HG03066 (cell line): Measurements from ENCODE around the gene DSC1.
"Not testable (repeated sequence)": the region's sequence is repeated elsewhere in the genome, so short reads cannot be mapped to it uniquely, and the experiment has no call there.

Experiments
- ATAC-seq: cut with Tn5 transposase; IDR thresholded peaks from one replicate; pipeline ENCODE4 v1.9.1; 2021; ENCODE audit warnings: low read depth; ENCODE audit not compliant: unreplicated experiment

Gene DSC1

DNA sequence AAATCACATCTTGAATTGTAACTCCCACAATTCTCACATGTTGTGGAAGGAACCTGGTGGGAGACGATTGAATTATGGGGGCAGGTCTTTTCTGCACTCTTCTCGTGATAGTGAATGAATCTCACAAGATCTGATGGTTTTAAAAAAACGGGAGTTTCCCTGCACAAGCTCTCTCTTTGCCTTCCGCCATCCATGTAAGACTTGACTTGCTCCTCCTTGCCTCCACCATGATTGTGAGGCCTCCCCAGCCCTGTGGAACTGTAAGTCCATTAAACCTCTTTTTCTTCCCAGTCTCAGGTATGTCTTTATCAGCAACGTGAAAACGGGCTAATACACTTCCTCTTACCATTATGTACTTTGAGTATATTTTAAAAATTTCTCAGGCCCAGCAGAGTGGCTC, 14.7 kb upstream of the DSC1 start:
- not testable (repeated sequence) for ATAC-seq

GRCh38 chr18:31176531-31176930, 13.9 kb upstream of the DSC1 start:
- no peak for ATAC-seq

DNA sequence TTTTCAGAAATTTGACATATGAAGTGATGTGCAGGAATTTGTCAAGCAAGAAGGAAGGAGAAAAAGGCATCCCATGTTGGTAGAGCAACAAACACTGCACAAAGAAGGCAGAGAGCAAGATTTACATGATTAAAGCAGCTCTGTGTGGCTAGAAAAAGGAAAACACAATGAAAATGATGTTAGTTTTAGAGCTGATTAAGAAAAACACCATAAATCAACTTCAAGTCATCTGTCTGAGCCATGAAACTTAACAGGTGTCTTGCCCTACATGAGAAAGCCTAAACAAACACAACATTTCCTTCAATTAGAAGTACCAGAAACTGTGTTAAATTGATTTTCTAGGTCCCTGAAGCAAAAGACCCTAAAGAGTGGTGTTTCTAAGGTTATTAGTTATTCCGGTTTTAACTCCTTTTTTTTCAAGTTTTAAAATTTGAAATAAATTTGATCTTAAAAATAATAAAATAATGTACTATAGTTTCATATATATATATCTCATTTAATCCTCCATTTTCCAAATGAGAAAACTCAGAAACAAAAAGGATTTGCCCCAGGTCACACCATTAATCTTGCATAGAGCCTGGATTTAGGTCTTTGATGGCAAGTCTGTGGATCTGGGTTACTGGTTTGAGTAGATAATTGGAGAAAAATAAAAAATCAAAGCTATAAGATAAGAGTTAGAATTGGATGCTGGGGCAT, 8.6 kb upstream of the DSC1 start:
- no peak for ATAC-seq

DNA sequence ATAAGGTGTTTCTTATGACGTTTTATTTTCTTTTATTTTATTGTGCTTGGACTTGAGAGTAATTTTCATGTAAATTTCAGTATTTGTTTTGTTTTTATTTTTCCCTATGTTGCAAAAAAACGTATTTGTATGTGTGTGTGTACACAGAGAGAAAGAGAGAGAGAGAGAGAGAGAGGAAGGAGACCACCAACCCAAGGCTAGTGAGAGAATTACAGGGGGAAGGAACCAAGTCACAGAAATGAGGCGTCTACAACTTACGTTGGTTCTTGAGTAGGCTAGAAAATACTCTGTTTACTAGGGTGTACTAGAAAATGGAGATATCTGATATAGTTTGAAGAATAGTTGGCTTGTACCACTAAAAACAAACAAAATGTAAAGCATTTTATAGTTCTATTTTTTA, 7.7 kb upstream of the DSC1 start:
- ATAC-seq, result no peak

GRCh38 chr18:31162419-31162793, 250 bp downstream of the DSC1 start:
- no peak for ATAC-seq

DNA sequence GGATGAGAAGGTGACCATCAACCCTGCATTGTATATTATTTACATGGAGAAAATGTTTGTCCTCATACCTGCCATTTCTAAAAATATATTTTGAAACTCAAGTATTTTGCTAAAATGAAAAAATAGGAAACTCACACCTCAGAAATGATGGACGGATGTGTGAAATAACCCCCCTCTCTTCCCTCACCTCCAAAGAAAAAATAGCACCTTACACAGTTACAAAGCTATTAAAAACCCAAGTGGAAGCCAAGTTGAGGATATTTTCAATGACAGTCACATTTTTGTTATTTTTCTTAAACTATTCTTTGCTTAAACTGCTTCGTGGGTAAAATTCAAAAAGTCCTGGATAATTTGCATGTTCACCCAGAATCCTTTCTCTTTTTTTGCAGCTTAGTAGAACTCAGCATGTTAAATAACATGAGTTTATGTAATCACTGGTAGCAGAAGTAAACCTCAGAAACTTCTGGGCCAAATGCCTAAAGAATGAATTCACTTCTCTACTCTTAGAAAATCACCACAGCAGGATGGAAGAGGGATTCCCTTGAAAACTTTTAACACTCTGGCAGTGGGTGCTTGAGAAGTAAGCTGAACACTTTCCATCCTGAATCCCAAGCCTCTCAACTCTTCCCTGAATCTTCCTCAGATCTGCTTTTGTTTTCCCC, 768 bp downstream of the DSC1 start:
- no peak for ATAC-seq

DNA sequence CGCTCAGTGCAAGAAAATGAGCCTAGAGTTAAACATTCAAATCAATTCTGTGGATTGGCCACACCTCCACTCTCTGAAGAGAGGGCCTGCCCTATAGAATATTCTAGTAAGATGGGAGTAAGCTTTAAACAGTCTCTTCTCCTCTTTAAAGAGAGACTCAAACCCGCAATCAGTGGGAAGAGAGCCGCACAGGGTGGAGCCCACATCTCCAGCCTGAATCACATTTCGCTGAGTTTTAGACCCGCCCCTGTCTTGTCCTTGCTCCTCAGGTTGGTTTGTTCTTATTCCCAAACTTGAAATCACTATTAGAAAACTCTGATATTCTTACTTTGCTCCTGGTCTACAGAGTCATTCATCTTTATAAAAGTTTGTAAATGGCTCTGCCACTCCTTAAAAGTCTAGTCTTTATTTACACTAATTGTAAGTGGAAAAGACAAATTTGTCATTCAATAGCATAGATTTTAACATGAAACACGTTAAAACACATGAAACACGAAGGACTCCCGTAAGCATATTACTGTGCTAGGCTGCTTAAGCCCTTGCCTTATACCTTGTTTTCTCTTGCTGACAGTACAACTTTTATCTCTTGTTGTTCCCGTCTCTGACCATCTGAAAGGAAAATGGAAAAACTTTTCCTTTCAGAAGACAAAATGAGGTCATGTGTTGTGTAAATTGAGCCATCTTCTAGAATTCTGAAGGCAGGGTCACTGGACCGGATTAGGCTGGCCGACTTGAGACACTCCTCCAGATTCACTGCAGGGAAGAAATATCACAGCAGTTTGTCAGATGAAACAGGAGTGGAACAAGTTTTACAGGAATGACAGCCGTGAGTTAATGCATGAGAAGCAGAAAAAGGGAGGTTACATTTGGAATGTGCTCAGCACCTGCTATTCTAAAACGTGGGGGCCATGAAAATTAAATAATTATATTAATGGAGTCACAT, 5.6 kb downstream of the DSC1 start:
- no peak for ATAC-seq

DNA sequence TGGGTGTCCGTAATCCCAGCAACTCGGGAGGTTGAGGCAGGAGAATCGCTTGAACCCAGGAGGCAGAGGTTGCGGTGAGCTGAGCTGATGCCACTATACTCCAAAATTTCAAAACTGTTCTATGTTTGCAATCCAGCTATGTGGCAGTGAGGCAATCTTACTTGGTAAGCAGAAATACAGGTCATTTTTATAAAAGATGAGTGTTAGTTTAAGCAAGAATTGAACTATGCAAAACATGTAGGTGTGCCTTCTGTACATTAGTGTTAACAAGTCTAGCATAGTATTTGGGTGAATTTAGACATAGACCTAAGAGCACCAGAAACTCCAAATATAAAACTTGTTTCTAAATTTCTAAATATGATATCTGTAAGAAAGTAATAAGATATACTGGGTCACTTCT, 7.2 kb downstream of the DSC1 start:
- ATAC-seq, result no peak

DNA sequence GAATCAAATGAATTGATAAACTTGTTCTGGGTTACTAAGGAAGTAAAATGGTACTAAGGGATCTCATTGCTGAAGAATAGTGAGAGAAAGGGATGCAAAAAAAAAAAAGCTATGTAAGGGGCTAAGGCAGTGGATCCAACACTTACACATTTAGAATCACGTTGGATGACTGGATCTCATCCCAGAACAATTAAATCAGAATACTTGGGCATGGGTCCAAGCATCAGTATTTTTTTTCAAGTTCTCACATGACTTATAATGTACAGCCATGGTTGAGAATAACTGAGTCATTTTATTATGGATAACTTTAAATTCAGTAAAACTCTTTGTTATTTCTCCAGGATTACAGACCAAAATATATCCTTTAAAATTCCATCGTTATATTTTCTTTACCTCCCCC, 8.5 kb downstream of the DSC1 start:
- ATAC-seq, result no peak

GRCh38 chr18:31149351-31149750, 13.3 kb downstream of the DSC1 start:
- ATAC-seq, result no peak

- ATAC-seq, result no peak
These were observed 14.1 kb downstream of the DSC1 start for GRCh38 chr18:31148600-31148999.

DNA sequence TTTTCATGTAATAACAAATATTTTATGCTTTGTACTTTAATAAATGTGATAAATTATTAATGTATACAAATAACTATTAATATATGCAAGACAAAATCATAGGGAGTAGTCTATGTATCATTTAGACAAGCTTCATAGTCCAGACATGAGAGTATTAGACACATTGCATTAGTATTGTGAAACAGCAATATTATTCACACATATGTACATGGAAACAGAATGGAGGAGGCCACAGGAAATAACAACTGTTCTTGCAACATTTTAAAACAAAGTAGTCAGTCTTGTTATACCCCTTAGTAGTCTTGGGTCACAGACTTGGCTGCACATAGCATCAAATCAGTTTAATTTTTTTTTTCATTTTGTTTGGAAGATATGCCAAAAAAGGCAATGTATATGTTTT, 15.8 kb downstream of the DSC1 start:
- no peak for ATAC-seq

DNA sequence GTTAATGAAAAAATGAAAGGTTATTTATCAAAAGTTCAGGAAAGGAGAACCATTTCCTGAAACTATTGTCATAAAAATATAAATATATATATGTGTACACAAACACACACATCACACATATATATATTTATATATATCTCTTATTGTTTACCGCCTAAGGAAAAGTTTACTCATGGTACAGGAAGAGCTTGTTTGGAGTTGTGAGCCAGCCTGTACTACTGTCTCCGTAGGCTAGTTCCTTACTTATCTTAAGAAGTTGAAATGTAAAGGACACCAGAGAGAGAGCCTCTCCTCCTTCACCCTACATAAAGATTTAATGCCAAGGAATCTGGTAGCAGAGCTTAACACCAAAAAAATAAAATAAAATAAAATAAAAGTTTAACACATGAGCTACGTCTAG, 19.6 kb downstream of the DSC1 start:
- no peak for ATAC-seq

DNA sequence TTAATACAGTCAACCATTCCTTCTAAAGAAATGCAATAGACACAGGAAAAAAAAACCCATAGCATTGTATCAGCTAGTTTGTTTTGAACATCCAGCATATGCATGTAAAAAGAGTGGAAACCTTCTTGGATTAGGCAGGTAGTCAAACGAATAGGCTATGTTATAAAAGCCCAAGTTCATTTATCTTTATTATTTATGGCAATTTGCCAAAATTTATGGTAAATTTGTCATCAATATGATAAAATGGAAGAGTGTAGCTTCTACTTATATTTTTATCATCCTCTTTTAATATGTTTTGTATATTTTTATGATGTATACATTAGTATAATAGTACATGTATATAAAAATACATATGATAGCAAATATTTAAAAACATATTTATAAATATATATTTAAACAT, 23.9 kb downstream of the DSC1 start:
- ATAC-seq, result no peak

DNA sequence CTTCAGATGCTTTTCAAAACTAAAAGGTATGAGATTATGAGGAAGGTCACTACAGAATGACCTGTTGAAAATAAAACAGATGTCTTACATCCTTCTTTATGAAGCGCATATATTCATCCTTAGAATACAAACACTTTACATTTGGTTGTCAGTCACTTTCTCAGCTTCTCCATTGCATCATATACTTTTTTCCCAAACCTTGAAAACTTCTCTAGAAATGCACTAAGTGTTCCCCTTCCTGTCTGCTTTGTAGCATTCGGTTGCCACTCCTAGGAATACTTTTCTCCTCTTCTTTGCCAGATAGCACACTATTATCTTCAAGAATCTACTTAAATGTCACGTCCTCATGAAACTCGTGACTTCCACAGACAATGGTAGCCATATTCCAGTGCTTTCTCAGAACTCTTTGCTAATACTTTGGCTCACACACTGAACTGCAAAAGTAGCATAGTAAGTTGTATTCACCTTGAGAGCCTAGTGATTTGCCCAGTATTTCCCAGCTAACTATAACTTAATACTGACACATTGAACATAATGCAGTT, 27.6 kb downstream of the DSC1 start:
- no peak for ATAC-seq

- ATAC-seq, result no peak
These were observed 33.1 kb downstream of the DSC1 start for GRCh38 chr18:31129398-31130115.

- no peak for ATAC-seq
These were observed 36.8 kb downstream of the DSC1 start for GRCh38 chr18:31125878-31126277.

GRCh38 chr18:31123125-31123524, 39.5 kb downstream of the DSC1 start:
- ATAC-seq, result not testable (repeated sequence)

GRCh38 chr18:31120594-31120993, 42.1 kb downstream of the DSC1 start:
- no peak for ATAC-seq

GRCh38 chr18:31116853-31117595, 45.6 kb downstream of the DSC1 start:
- no peak for ATAC-seq
